ENCODE measurements around the gene ASCC2.

The ASCC2 gene

GRCh38 chr22:29799217-29799680 is 38.8 kb downstream of the ASCC2 start:
- H3K36me3 Mint-ChIP-seq: peaks cover 24% of the 10 kb centered on the region
- no peak overlapping the region for H3K27ac Mint-ChIP-seq

DNA sequence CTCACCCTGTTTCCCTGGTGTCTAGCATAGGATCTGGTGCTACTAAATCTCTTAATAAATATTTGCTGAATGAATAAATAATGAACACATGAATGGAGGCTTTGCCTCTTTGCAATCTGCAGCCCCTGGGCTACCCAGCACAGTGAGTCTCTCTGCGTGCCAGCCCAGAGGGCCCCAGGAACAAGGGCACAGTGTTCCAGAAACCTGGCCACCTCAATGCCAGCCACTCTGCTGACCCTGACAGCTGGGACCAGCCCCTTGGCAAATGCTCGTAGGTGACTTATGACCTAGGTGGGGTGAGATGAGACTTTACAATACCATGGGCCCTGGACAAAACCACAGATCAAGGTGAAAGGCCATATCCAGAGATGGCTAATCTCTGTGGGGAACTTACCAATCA is 39.3 kb downstream of the ASCC2 start:
- H3K4me1 Mint-ChIP-seq: peaks cover 18% of the 10 kb centered on the region
- no peak overlapping the region for H3K4me3 Mint-ChIP-seq
- DNase-seq (ENCODE audit: low spot score in 2 of 2): no peak
- H3K36me3 Mint-ChIP-seq: peaks cover 24% of the 10 kb centered on the region
- no peak for ATAC-seq (ENCODE audit: low read depth)
- H3K27me3 Mint-ChIP-seq: no peaks in the 10 kb centered on the region
- H3K27ac Mint-ChIP-seq: peak overlapping the region; percentile 29
- no peaks in the 10 kb centered on the region for H3K9me3 Mint-ChIP-seq

More at GRCh38 chr22:29799217-29799680, 38.8 kb downstream of the ASCC2 start:
- no peak for DNase-seq (ENCODE audit: low spot score in 2 of 2)
- Mint-ChIP-seq H3K27me3 (no peaks in the 10 kb centered on the region), H3K9me3 (no peaks in the 10 kb centered on the region), H3K4me1 (peaks cover 18% of the 10 kb centered on the region), H3K4me3 (no peak overlapping the region)
- ATAC-seq (ENCODE audit: low read depth): no peak

DNA sequence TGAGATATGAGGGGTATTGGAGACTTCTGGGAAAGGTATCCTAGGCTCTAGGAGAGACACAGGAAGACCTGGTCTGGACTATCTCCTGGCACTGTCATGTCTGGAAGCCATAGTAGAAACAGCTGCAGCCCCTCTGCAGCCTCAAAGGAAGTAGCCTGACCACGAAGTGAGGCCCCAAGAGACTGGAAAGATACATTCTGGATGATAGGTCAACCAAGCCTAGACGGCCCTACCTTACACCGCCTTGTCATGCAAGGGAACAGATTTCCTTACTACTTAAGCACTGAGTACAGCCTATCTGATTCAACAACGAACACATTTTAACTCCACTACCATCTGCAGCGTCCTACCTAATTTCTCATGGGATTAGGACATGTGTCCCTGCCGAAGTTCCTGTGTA is 39.8 kb downstream of the ASCC2 start:
- Mint-ChIP-seq H3K36me3 (peaks cover 19% of the 10 kb centered on the region), H3K27me3 (no peaks in the 10 kb centered on the region), H3K27ac (peak overlapping the region; percentile 29)

GRCh38 chr22:29797351-29797750 is 40.7 kb downstream of the ASCC2 start:
- Mint-ChIP-seq H3K27me3 (no peaks in the 10 kb centered on the region), H3K4me3 (no peak overlapping the region), H3K36me3 (peaks cover 23% of the 10 kb centered on the region), H3K9me3 (no peaks in the 10 kb centered on the region), H3K27ac (no peak overlapping the region), H3K4me1 (peaks cover 18% of the 10 kb centered on the region)
- peak; percentile 97 for ATAC-seq (ENCODE audit: low read depth)
- peak in 1 of 2 donors; percentile 29 for DNase-seq (ENCODE audit: low spot score in 2 of 2)

More for the DNA sequence above, 39.8 kb downstream of the ASCC2 start:
- Mint-ChIP-seq H3K4me3 (peak overlapping the region; percentile 51), H3K9me3 (no peaks in the 10 kb centered on the region), H3K4me1 (peaks cover 18% of the 10 kb centered on the region)
- ATAC-seq (ENCODE audit: low read depth) (peak; percentile 28), DNase-seq (ENCODE audit: low spot score in 2 of 2) (no peak)

- no peak for ATAC-seq (ENCODE audit: low read depth)
- Mint-ChIP-seq H3K27ac (no peak overlapping the region), H3K4me1 (peaks cover 18% of the 10 kb centered on the region)
Observed at GRCh38 chr22:29795663-29796062, 42.4 kb downstream of the ASCC2 start.

DNA sequence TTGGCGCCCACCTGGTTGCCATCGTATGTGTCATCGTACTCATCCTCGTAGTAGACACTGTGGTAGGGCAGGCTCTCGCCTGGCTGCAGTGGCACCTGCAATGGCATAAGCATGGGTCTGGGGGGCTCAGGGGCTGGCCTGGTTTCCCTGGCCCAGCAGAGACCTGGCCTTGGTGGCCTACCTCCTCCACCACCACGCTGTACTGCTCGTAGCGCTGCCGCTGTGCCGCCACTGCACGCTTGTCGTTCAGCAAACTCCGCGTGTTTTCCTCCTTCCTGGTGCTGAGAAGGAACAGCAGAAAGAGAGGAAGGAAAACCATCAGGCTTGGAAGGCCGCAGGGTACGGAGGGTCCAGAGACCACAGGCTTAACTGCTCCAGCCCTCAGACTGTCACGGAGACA is 44.7 kb downstream of the ASCC2 start:
- no peaks in the 10 kb centered on the region for H3K27me3 Mint-ChIP-seq
- peaks cover 27% of the 10 kb centered on the region for H3K36me3 Mint-ChIP-seq
- H3K27ac Mint-ChIP-seq: no peak overlapping the region
- no peaks in the 10 kb centered on the region for H3K9me3 Mint-ChIP-seq
- H3K4me3 Mint-ChIP-seq: no peak overlapping the region
- H3K4me1 Mint-ChIP-seq: peaks cover 13% of the 10 kb centered on the region
- DNase-seq (ENCODE audit: low spot score in 2 of 2) (no peak), ATAC-seq (ENCODE audit: low read depth) (no peak)

More at GRCh38 chr22:29795663-29796062, 42.4 kb downstream of the ASCC2 start:
- no peaks in the 10 kb centered on the region for H3K27me3 Mint-ChIP-seq
- H3K4me3 Mint-ChIP-seq: no peak overlapping the region
- no peaks in the 10 kb centered on the region for H3K9me3 Mint-ChIP-seq
- no peak for DNase-seq (ENCODE audit: low spot score in 2 of 2)
- H3K36me3 Mint-ChIP-seq: peaks cover 23% of the 10 kb centered on the region

- H3K27me3 Mint-ChIP-seq: no peaks in the 10 kb centered on the region
- no peaks in the 10 kb centered on the region for H3K9me3 Mint-ChIP-seq
- peaks cover 29% of the 10 kb centered on the region for H3K36me3 Mint-ChIP-seq
- H3K27ac Mint-ChIP-seq: no peak overlapping the region
- no peak for DNase-seq (ENCODE audit: low spot score in 2 of 2)
- no peaks in the 10 kb centered on the region for H3K4me1 Mint-ChIP-seq
- ATAC-seq (ENCODE audit: low read depth): no peak
- H3K4me3 Mint-ChIP-seq: no peak overlapping the region
Observed at GRCh38 chr22:29790061-29790460, 48.0 kb downstream of the ASCC2 start.

DNA sequence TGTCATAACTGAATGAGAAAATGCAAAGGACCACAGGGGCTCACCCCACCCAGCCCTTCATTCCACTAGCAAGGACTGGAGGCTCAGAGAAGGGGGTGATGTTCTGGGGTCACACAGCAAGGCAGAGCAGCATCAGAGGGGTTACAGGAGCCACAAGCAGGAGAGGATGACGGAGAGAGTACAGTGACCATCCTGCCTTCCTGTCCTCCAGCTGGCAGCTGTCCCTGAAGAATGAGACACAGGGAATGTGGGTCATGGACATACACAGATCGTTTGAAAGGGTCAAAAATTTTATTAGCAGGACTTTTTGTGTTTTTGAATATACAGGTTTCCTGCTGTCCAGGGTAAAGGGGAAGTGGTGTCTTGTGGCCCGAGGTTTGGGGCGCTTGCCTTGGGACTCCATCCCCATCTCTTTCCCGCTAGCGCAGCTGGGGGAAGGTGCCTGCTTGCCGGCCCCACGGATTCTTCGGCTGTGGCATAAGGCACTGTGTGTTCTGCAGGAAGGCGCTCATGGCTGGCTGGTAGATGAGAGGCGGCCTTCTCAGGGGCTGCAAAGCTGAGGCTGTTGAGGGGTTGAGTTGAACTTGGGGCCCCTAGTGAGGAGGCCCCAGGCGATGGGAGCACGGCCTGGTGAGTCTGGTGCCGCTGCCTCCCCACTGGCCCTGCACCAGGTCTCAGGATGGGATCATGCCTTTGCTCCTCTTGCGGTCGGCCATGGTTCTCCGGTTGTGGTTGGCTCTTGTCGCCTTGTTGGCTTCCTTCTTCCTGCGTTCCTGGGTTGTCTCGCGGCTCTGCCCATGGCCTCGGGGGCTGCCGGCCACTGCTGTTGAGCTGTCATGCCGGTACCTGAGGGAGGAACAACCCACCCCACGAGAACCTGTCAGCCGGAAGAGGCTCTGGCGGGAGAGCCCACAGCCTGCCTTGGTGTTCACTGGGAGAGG is 49.5 kb downstream of the ASCC2 start:
- Mint-ChIP-seq H3K27me3 (no peaks in the 10 kb centered on the region), H3K4me3 (no peak overlapping the region), H3K4me1 (peaks cover 4% of the 10 kb centered on the region), H3K9me3 (no peaks in the 10 kb centered on the region), H3K27ac (peak overlapping the region; percentile 62), H3K36me3 (peaks cover 29% of the 10 kb centered on the region)
- DNase-seq (ENCODE audit: low spot score in 2 of 2) (no peak), ATAC-seq (ENCODE audit: low read depth) (no peak)

DNA sequence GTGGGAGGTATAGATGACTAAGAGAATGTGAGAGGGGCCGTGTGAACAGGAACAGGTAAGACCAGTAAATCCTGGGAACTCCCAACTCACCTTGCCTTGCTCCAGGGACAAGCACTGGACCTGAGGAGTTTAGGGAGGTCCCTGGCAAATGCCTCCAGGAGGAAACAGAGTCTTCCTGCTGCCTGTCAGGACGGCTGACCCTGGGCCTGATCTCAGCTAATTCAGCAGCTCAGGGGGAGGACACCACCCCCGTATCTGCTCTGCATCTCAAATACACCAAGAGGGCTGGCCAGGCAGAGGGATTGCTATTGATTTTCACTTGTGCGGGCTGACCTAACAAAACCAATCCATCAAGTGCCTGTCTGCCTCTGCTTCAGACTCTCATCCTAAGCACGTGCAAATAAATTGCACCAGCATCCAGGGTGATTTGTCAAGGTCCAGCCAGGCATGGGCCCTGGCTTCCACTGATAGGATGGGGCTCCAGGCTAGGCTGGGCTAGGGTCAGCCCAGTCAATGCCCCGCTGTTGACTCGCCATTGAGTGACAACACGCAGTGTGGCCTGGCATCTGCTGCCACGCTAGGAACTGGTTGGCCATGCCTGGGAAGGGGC is 50.6 kb downstream of the ASCC2 start:
- peaks cover 4% of the 10 kb centered on the region for H3K4me1 Mint-ChIP-seq
- H3K27ac Mint-ChIP-seq: no peak overlapping the region
- H3K4me3 Mint-ChIP-seq: no peak overlapping the region
- peaks cover 26% of the 10 kb centered on the region for H3K36me3 Mint-ChIP-seq
- no peaks in the 10 kb centered on the region for H3K27me3 Mint-ChIP-seq
- ATAC-seq (ENCODE audit: low read depth) (no peak), DNase-seq (ENCODE audit: low spot score in 2 of 2) (no peak)
- H3K9me3 Mint-ChIP-seq: no peaks in the 10 kb centered on the region

- DNase-seq (ENCODE audit: low spot score in 2 of 2) (no peak), ATAC-seq (ENCODE audit: low read depth) (no peak)
- Mint-ChIP-seq H3K9me3 (no peaks in the 10 kb centered on the region), H3K27ac (no peak overlapping the region), H3K36me3 (peaks cover 17% of the 10 kb centered on the region), H3K4me3 (no peak overlapping the region), H3K27me3 (no peaks in the 10 kb centered on the region), H3K4me1 (peaks cover 4% of the 10 kb centered on the region)
Observed at GRCh38 chr22:29786031-29786430, 52.0 kb downstream of the ASCC2 start.

DNA sequence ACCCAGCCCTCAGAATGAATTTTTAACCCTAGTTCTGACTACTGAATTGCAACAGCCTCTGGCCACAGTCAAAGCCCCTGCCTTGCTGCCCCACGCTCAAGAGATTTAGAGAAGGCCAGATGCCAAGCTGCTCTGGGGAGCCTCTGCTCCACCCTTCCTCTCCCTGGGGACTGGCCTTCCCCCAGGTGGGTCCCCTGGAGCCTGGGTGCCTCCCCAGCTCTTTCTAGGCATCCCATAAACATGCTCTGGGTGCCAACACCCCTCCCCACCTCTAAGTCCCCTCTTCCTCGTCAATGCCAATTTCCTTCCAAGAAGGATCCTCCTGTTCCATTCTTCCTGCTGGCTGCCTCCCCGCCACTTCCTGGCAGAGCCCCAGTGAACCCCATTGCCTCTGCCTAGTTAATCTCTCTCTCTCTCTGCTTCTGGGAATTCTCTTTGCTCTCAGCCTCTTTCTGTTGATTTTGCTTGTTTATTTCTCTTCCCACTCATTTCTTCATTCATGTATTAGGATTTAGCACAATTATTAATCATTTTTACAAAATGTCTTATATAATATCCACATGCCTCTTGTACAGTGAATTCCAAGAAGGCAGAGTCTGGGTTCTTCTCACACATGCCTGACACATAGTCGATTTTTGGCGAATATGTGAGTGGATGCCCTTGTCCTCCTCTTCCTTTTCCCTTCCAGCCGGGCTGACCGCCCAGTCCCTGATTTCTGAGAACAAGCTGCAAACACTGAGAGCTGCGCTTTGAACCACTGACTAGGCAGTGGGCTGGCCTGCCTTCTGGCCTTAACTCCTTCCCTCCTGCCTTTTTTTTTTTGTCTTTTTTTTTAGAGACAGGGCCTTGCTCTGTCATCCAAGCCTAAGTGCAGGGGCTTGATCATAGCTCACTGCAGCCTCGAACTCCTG is 53.4 kb downstream of the ASCC2 start:
- Mint-ChIP-seq H3K27ac (no peak overlapping the region), H3K36me3 (peaks cover 14% of the 10 kb centered on the region), H3K9me3 (no peaks in the 10 kb centered on the region), H3K4me3 (peak overlapping the region; percentile 0), H3K27me3 (no peaks in the 10 kb centered on the region), H3K4me1 (peaks cover 4% of the 10 kb centered on the region)
- ATAC-seq (ENCODE audit: low read depth) (no peak), DNase-seq (ENCODE audit: low spot score in 2 of 2) (no peak)

DNA sequence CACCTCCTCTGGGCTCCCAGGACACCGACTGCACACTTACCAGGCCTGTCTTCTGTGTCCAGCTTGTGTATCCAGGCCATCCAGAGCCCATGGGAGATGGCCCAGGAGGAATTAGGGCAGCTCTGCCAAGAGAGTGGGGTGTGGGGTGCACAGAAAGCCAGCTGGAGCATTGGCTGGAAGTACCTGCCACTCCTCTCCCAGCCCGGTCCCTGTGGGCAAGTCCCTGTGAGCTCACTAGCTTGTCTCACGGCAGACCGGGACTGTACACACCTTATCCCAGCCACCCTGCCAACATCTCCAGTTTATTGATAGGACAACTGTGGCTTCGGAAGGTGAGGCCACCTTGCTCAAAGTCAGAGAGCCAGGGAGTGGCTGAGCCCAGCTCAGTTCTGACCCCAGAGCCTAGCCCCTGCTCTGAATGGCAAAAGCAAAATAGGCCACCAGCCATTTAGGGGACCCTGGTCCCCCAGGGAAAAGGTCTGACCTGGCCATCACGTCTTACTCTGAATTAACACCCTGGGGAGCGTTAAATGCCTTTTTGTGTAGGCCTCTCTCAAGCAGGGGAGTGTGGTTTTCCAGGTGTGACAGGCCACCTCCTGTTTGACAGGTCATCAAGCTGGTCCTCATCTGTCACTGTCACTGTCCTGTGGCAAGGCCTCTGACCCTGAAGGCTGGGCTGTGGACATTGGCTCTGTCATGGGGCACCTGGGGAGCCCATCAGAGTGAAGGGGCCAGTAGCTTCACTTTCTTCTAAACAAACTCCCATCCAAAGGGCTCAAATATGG is 55.8 kb downstream of the ASCC2 start:
- Mint-ChIP-seq H3K36me3 (peaks cover 2% of the 10 kb centered on the region), H3K27ac (no peak overlapping the region), H3K4me3 (no peak overlapping the region), H3K27me3 (no peaks in the 10 kb centered on the region), H3K4me1 (peaks cover 4% of the 10 kb centered on the region), H3K9me3 (no peaks in the 10 kb centered on the region)
- ATAC-seq (ENCODE audit: low read depth): no peak
- no peak for DNase-seq (ENCODE audit: low spot score in 2 of 2)

All from memory B cell (primary cell).